IPS-15b (cell line): ENCODE measurements around the gene GIPC3.

Source experiments
- H3K27me3 ChIP-seq: one replicate; pipeline ENCODE4 v1.6.1; 2013; ENCODE audit warnings: low read length; ENCODE audit not compliant: control insufficient read depth, insufficient read depth
- H3K36me3 ChIP-seq: one replicate; pipeline ENCODE4 v1.6.1; 2013; ENCODE audit warnings: low read length; ENCODE audit not compliant: control insufficient read depth, insufficient read depth
- H3K4me1 ChIP-seq: one replicate; pipeline ENCODE4 v1.6.1; 2013; ENCODE audit warnings: mild to moderate bottlenecking, low read length; ENCODE audit not compliant: control insufficient read depth, insufficient read depth
- H3K4me3 ChIP-seq: one replicate; pipeline ENCODE4 v1.5.1; 2013; ENCODE audit warnings: low read depth, low read length
- H3K9ac ChIP-seq: one replicate; pipeline ENCODE4 v1.6.1; 2013; ENCODE audit warnings: low read depth, mild to moderate bottlenecking, low read length
- H3K9me3 ChIP-seq: one replicate; pipeline ENCODE4 v1.6.1; 2013; ENCODE audit warnings: mild to moderate bottlenecking, low read length; ENCODE audit not compliant: control insufficient read depth, insufficient read depth

The GIPC3 gene

GRCh38 chr19:3604227-3604986 lies 19.1 kb downstream of the GIPC3 start:
- H3K9ac ChIP-seq, result no peak overlapping the region
- H3K4me1 ChIP-seq, result peaks cover 3% of the 10 kb centered on the region
- no peaks in the 10 kb centered on the region for H3K36me3 ChIP-seq
- H3K27me3 ChIP-seq, result peaks cover 9% of the 10 kb centered on the region
- no peaks in the 10 kb centered on the region for H3K9me3 ChIP-seq
- H3K4me3 ChIP-seq, result no peak overlapping the region

GRCh38 chr19:3604987-3605343 lies 19.7 kb downstream of the GIPC3 start:
- Histone ChIP-seq H3K9me3 (no peaks in the 10 kb centered on the region), H3K4me1 (peaks cover 3% of the 10 kb centered on the region), H3K27me3 (peaks cover 9% of the 10 kb centered on the region), H3K4me3 (no peak overlapping the region), H3K36me3 (peaks cover 1% of the 10 kb centered on the region), H3K9ac (no peak overlapping the region)

GRCh38 chr19:3605361-3605760 lies 20.1 kb downstream of the GIPC3 start:
- Histone ChIP-seq H3K9ac (no peak overlapping the region), H3K4me3 (peak overlapping the region; percentile 1)

GRCh38 chr19:3605770-3606169 lies 20.5 kb downstream of the GIPC3 start:
- peaks cover 3% of the 10 kb centered on the region for H3K4me1 ChIP-seq
- peaks cover 5% of the 10 kb centered on the region for H3K36me3 ChIP-seq
- no peak overlapping the region for H3K9ac ChIP-seq
- H3K9me3 ChIP-seq, result no peaks in the 10 kb centered on the region
- peak overlapping the region; percentile 66 for H3K4me3 ChIP-seq
- peaks cover 9% of the 10 kb centered on the region for H3K27me3 ChIP-seq

More at GRCh38 chr19:3605361-3605760, 20.1 kb downstream of the GIPC3 start:
- Histone ChIP-seq H3K9me3 (no peaks in the 10 kb centered on the region), H3K27me3 (peaks cover 9% of the 10 kb centered on the region), H3K4me1 (peaks cover 3% of the 10 kb centered on the region), H3K36me3 (peaks cover 5% of the 10 kb centered on the region)

GRCh38 chr19:3606174-3606689 lies 21.0 kb downstream of the GIPC3 start:
- Histone ChIP-seq H3K36me3 (peaks cover 10% of the 10 kb centered on the region), H3K27me3 (peaks cover 9% of the 10 kb centered on the region), H3K4me1 (peaks cover 3% of the 10 kb centered on the region), H3K4me3 (peak overlapping the region; percentile 66), H3K9ac (no peak overlapping the region), H3K9me3 (no peaks in the 10 kb centered on the region)

- peak within 1 kb of the TSS; percentile 66 for H3K4me3 ChIP-seq
- H3K9me3 ChIP-seq, result no peaks in the 10 kb centered on the region
- H3K4me1 ChIP-seq, result peaks cover 3% of the 10 kb centered on the region
- H3K36me3 ChIP-seq, result peaks cover 15% of the 10 kb centered on the region
- peak within 1 kb of the TSS; percentile 54 for H3K9ac ChIP-seq
- peaks cover 9% of the 10 kb centered on the region for H3K27me3 ChIP-seq
Measured at GRCh38 chr19:3606690-3607289, 21.5 kb downstream of the GIPC3 start, which contains the start of gene TBXA2R. Gene TBXA2R (minus strand): TSS chr19:3606875. CDS start chr19:3600634, 6,241 bp downstream.

- Histone ChIP-seq H3K4me3 (peak overlapping the region; percentile 66), H3K4me1 (peaks cover 3% of the 10 kb centered on the region), H3K9ac (peak overlapping the region; percentile 54), H3K27me3 (peaks cover 9% of the 10 kb centered on the region), H3K9me3 (no peaks in the 10 kb centered on the region), H3K36me3 (peaks cover 20% of the 10 kb centered on the region)
Measured at GRCh38 chr19:3607303-3608078, 22.2 kb downstream of the GIPC3 start.

- H3K4me3 ChIP-seq, result no peak overlapping the region
- peaks cover 3% of the 10 kb centered on the region for H3K4me1 ChIP-seq
- peaks cover 9% of the 10 kb centered on the region for H3K27me3 ChIP-seq
- H3K36me3 ChIP-seq, result peaks cover 23% of the 10 kb centered on the region
- no peak overlapping the region for H3K9ac ChIP-seq
- H3K9me3 ChIP-seq, result no peaks in the 10 kb centered on the region
Measured at GRCh38 chr19:3608079-3608641, 22.9 kb downstream of the GIPC3 start.

- Histone ChIP-seq H3K36me3 (peaks cover 23% of the 10 kb centered on the region), H3K4me1 (peaks cover 3% of the 10 kb centered on the region), H3K9ac (no peak overlapping the region), H3K27me3 (peaks cover 9% of the 10 kb centered on the region), H3K9me3 (no peaks in the 10 kb centered on the region), H3K4me3 (no peak overlapping the region)
Measured at GRCh38 chr19:3608750-3609322, 23.6 kb downstream of the GIPC3 start.

- Histone ChIP-seq H3K9me3 (no peaks in the 10 kb centered on the region), H3K9ac (no peak overlapping the region), H3K4me3 (no peak overlapping the region), H3K27me3 (peaks cover 9% of the 10 kb centered on the region), H3K36me3 (peaks cover 23% of the 10 kb centered on the region), H3K4me1 (peaks cover 3% of the 10 kb centered on the region)
Measured at GRCh38 chr19:3609779-3610719, 24.8 kb downstream of the GIPC3 start.
